Subcutaneous adipose tissue (tissue), 4 donors: ENCODE measurements around the gene ASXL1. TPM values are rescaled to one million over a fixed set of nuclear protein-coding genes. Genes with fewer than 3 reads are reported as not detected.

Experiments used
- total RNA-seq, 4 donors: library from RNA; depleted of rRNA; stranded (reverse); fragments of >200 nt; gene quantifications; one replicate each; pipeline ENCODE4 v1.1.0, GENCODE V29; 2016
- TF ChIP-seq, protein P1 (sequence below): fragments of 450-650 bp; IDR thresholded peaks from one replicate; pipeline ENCODE4 v1.5.1; 2016; ENCODE audit warnings: low read depth, mild to moderate bottlenecking, control low read depth, antibody characterized with exemption, moderate library complexity

The ASXL1 gene
- total RNA-seq, 4 donors from 2014 or later: 77.0 to 125 (median 81.6) TPM

DNA sequence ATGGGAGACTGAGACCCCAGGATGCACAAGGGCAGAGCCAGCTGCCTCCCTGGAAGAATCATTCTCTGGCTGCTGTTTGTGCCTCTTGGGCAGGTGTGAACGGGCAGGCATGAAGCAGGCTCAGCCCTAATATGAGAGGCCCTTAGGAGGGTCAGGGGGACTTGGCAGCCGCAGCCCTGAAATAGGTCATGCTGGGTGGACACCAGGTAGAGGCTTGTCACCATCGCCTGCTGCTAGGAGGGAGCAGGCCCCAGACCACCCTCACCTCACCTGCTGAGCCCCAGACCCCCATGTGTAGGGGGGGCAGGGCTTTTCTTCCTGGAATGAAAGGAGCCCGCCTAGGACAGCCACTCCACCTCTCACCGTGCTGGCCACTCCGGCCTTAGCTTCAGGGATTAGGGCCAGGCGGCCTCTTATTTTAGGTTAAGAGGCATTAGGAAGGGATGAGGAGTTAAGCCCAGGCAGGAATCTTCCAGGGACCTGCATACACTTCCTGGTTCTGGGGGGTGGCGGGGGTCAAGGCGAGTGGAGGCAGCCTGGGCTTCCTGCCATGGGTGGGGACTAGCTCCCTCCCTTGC, 92.4 kb downstream of the ASXL1 start:
- TF ChIP-seq, protein P1, sequence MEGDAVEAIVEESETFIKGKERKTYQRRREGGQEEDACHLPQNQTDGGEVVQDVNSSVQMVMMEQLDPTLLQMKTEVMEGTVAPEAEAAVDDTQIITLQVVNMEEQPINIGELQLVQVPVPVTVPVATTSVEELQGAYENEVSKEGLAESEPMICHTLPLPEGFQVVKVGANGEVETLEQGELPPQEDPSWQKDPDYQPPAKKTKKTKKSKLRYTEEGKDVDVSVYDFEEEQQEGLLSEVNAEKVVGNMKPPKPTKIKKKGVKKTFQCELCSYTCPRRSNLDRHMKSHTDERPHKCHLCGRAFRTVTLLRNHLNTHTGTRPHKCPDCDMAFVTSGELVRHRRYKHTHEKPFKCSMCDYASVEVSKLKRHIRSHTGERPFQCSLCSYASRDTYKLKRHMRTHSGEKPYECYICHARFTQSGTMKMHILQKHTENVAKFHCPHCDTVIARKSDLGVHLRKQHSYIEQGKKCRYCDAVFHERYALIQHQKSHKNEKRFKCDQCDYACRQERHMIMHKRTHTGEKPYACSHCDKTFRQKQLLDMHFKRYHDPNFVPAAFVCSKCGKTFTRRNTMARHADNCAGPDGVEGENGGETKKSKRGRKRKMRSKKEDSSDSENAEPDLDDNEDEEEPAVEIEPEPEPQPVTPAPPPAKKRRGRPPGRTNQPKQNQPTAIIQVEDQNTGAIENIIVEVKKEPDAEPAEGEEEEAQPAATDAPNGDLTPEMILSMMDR: no peak

GRCh38 chr20:32451340-32451681, 93.2 kb downstream of the ASXL1 start:
- TF ChIP-seq, protein P1: no peak

GRCh38 chr20:32451682-32452461, 93.7 kb downstream of the ASXL1 start:
- TF ChIP-seq, protein P1: no peak

DNA sequence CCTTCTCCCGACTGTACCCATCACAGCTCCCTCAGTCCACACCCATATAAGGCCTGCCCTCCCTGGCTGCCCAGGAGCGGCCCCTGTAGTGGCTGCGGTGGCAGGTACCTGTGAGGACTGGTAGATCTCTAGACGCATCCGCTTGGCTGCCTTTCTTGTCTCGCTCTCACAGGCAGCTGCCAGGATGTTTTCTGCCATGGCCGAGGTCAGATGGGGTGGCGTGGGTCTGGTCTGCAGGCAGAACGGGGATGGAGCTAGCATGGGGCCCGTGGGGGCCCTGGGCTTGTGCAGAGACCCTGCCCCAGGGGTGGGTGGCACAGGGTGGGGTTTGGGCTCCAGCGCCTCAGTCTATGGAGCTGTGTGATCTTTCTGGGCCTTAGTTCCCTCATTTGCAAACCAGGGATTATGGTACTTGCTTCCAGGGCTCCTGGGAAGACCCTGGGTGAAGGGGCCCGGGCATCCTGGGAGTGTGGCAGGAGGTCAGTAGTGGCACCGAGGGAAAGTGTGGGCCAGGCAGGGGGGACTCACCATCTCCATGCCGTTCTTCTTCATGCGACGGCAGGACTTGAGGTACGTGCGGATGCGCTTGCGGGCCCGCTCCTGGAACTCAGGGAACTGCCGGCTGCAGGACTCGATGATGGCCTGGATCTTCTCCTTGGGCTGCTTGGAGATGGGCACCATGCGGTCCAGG, 94.8 kb downstream of the ASXL1 start:
- TF ChIP-seq, protein P1: no peak

- TF ChIP-seq, protein P1: no peak
Measured at GRCh38 chr20:32453467-32454163, 95.5 kb downstream of the ASXL1 start.

DNA sequence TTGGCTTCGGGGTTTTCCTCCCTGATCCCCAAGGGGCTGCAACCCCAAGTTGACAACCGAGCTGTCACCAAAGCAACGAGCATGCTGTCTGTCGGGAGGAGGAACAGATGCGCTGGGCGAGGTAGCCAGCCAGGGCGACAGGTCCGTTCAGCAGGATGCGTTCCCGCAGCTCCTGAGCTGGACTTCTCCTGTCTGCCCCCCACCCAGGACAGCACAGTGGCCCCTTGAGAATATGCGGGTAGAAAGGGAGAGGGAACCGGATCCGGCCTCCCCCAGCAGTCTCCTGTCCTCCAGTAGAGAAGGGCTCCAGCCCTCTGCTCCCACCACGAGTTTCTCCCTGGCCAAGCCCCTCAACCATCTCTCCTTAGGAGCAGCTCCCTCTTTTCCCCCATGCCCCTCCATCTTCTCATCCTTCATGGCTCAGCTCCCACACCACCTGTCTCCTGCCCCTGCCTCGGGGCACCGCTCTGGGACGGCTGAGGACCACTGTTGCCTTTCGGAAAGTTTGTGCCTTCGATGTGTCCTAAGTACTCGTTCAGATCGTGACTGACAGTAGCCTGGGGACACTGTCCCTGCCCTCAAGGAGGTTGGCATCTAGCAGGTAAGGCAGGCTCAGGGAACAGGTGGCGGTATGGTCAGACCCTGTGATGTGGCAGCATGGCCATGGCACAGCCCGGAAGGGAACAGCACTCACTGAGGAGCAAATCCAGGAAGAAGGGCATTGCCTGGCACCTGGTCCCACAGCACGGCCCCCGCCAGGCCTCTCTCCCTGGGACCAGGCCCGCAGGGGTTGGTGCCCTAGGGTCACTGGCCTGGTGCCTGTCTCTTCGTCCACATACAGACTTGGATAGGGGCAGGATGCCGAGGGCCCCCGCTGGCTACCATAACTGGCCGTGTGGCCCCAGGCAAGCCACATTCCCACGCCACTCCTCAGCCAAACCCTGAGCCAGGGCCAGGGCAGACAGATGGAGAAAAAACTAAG, 96.3 kb downstream of the ASXL1 start:
- TF ChIP-seq, protein P1: no peak
